ACC112 (cell line): ENCODE measurements around the gene KLHL28.
"Not testable (repeated sequence)": the region's sequence is repeated elsewhere in the genome, so short reads cannot be mapped to it uniquely, and the experiment has no call there.

ENCODE experiments used
- H2AFZ ChIP-seq: fragments of 200-600 bp; sonication (generic); one replicate; pipeline ENCODE4 v1.6.0; 2017; ENCODE audit warnings: antibody characterized with exemption, low read length; ENCODE audit not compliant: unreplicated experiment
- H3K27ac ChIP-seq: fragments of 200-600 bp; sonication (generic); 2 replicates; pipeline ENCODE4 v1.5.1; 2014; ENCODE audit warnings: low read depth, mild to moderate bottlenecking, antibody characterized with exemption, low read length, moderate library complexity
- H3K27me3 ChIP-seq: fragments of 200-600 bp; sonication (generic); 2 replicates; pipeline ENCODE4 v1.6.1; 2014; ENCODE audit warnings: mild to moderate bottlenecking, antibody characterized with exemption, low read length, moderate library complexity, mixed read lengths; ENCODE audit not compliant: insufficient read depth
- H3K36me3 ChIP-seq: fragments of 200-600 bp; sonication (generic); 2 replicates; pipeline ENCODE4 v1.6.1; 2016; ENCODE audit warnings: mild to moderate bottlenecking, antibody characterized with exemption, low read length, moderate library complexity, mixed read lengths; ENCODE audit not compliant: insufficient read depth
- H3K4me1 ChIP-seq: fragments of 200-600 bp; sonication (generic); one replicate; pipeline ENCODE4 v1.6.1; 2016; ENCODE audit warnings: low read length, mixed read lengths; ENCODE audit not compliant: insufficient read depth, unreplicated experiment, control insufficient read depth
- H3K4me3 ChIP-seq: fragments of 200-600 bp; sonication (generic); 2 replicates; pipeline ENCODE4 v1.5.1; 2014; ENCODE audit warnings: mild to moderate bottlenecking, low read depth, low read length
- H3K79me2 ChIP-seq: fragments of 200-600 bp; sonication (generic); one replicate; pipeline ENCODE4 v1.6.0; 2016; ENCODE audit warnings: low read length; ENCODE audit not compliant: control insufficient read depth, unreplicated experiment, insufficient read depth

KLHL28 gene

DNA sequence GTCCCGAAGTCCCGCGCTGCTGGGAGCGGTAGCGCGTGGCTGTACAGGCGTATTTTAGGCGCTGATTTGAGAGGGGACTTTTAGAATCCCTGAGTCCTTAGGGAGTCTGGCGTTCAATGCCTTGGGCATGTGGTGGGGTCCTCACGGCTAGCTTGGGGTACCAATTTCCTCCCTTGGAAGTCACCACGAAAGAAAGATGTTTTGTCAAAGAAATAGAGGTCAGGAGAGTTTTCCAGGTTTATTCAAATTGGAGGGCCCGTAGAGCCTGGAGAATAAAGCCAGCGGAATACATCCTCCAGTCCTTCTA, 63.9 kb downstream of the KLHL28 start:
- Histone ChIP-seq H3K27ac (peak overlapping the region; percentile 88), H2AFZ (peak overlapping the region; percentile 96), H3K4me1 (peaks cover 9% of the 10 kb centered on the region), H3K36me3 (no peaks in the 10 kb centered on the region), H3K27me3 (no peaks in the 10 kb centered on the region), H3K79me2 (no peaks in the 10 kb centered on the region), H3K4me3 (peak overlapping the region; percentile 96)

GRCh38 chr14:44897041-44897844, 64.5 kb downstream of the KLHL28 start:
- peak overlapping the region; percentile 88 for H3K27ac ChIP-seq
- H3K36me3 ChIP-seq, result no peaks in the 10 kb centered on the region
- H2AFZ ChIP-seq, result peak overlapping the region; percentile 96
- peak overlapping the region; percentile 96 for H3K4me3 ChIP-seq
- peaks cover 9% of the 10 kb centered on the region for H3K4me1 ChIP-seq
- H3K79me2 ChIP-seq, result no peaks in the 10 kb centered on the region
- H3K27me3 ChIP-seq, result no peaks in the 10 kb centered on the region

GRCh38 chr14:44896275-44897040, 65.3 kb downstream of the KLHL28 start:
- peak overlapping the region; percentile 35 for H3K27ac ChIP-seq
- peak overlapping the region; percentile 96 for H3K4me3 ChIP-seq

DNA sequence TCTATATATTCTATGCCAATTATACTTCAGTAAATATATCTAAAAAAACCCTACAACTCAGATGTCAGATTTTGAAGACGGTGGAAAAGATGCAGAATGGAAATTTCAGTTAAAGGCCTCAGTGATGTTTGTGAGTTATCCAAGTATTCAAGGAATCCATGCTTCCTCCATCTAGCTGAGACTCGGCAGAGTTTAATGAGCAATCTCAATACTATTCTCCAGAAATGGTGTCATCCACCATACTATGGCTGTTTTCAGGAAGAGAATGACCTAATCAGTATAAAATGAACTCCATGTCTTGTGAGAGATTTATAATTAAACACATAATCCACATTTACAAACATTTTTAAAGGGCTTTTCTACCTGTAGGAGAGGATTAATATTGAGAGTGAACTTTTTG, 66.0 kb downstream of the KLHL28 start:
- peak overlapping the region; percentile 35 for H3K27ac ChIP-seq
- no peaks in the 10 kb centered on the region for H3K36me3 ChIP-seq
- H3K27me3 ChIP-seq, result no peaks in the 10 kb centered on the region
- no peak overlapping the region for H3K4me3 ChIP-seq
- H3K79me2 ChIP-seq, result no peaks in the 10 kb centered on the region
- peaks cover 9% of the 10 kb centered on the region for H3K4me1 ChIP-seq
- no peak overlapping the region for H2AFZ ChIP-seq

More at GRCh38 chr14:44896275-44897040, 65.3 kb downstream of the KLHL28 start:
- H2AFZ ChIP-seq, result peak overlapping the region; percentile 28
- H3K36me3 ChIP-seq, result no peaks in the 10 kb centered on the region
- H3K79me2 ChIP-seq, result no peaks in the 10 kb centered on the region
- peaks cover 9% of the 10 kb centered on the region for H3K4me1 ChIP-seq
- no peaks in the 10 kb centered on the region for H3K27me3 ChIP-seq

DNA sequence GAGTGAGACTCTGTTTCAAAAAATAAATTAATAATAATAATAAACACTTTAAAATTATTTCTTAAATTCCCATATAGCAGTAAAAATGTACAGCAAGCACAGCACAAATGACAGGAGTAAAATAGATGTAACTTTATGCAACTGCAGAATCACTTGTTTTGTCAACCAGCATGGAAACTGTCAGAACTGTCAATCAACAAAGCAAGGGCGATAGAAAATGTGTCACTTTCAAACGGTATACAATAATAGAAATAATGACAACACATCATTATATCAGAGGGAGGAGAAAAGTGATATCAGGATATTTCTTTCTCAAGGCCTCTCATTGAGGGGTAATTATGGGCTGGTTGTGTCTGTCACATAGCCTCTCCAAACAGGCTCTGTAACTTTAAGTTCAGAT, 68.2 kb downstream of the KLHL28 start:
- Histone ChIP-seq H3K4me1 (peaks cover 4% of the 10 kb centered on the region), H3K36me3 (no peaks in the 10 kb centered on the region), H3K4me3 (no peak overlapping the region), H3K27me3 (no peaks in the 10 kb centered on the region), H3K79me2 (no peaks in the 10 kb centered on the region), H2AFZ (no peak overlapping the region), H3K27ac (no peak overlapping the region)

GRCh38 chr14:44891726-44892372, 69.9 kb downstream of the KLHL28 start:
- H3K4me3 ChIP-seq, H3K79me2 ChIP-seq, H3K27me3 ChIP-seq, H3K36me3 ChIP-seq, H3K4me1 ChIP-seq, H3K27ac ChIP-seq, H2AFZ ChIP-seq: not testable (repeated sequence)

GRCh38 chr14:44889595-44890471, 71.9 kb downstream of the KLHL28 start:
- Histone ChIP-seq H3K36me3 (no peaks in the 10 kb centered on the region), H3K27me3 (peaks cover 7% of the 10 kb centered on the region; the same call in 1 of the 2 replicates), H3K4me1 (no peaks in the 10 kb centered on the region), H3K79me2 (no peaks in the 10 kb centered on the region), H3K4me3 (no peak overlapping the region), H2AFZ (no peak overlapping the region), H3K27ac (no peak overlapping the region)

DNA sequence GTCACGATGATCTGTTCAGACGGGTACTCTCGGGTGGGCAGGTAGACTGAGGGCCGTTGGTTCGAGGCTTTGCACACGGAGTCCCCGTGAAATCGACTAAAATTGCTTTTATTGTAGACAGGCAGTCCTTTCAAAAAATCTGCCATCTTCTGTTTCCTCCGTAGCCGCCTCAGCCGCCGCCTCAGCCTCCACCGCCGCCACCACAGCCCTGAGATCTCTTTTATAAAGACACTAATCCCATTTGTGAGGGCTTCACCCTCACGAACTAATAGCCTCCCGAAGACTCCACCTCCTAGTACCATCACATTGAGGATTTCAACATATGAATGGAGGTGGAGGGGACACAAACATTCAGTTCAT, 74.2 kb downstream of the KLHL28 start:
- H3K27ac ChIP-seq, result no peak overlapping the region
- peaks cover 7% of the 10 kb centered on the region; the same call in 1 of the 2 replicates for H3K27me3 ChIP-seq
- H3K4me3 ChIP-seq, result no peak overlapping the region
- H3K4me1 ChIP-seq, result no peaks in the 10 kb centered on the region
- no peaks in the 10 kb centered on the region for H3K36me3 ChIP-seq
- H3K79me2 ChIP-seq, result no peaks in the 10 kb centered on the region
- H2AFZ ChIP-seq, result no peak overlapping the region

GRCh38 chr14:44886860-44887595, 74.7 kb downstream of the KLHL28 start:
- Histone ChIP-seq H3K79me2 (no peaks in the 10 kb centered on the region), H2AFZ (no peak overlapping the region), H3K36me3 (no peaks in the 10 kb centered on the region), H3K27ac (no peak overlapping the region), H3K4me3 (no peak overlapping the region), H3K4me1 (no peaks in the 10 kb centered on the region), H3K27me3 (peaks cover 7% of the 10 kb centered on the region; the same call in 1 of the 2 replicates)
